HCT116 (cell line): ENCODE results near the gene LRRK1. TPM values are rescaled to one million over a fixed set of nuclear protein-coding genes. Genes with fewer than 3 reads are reported as not detected.

ENCODE experiments used
- ATAC-seq: fragments of 200-7000 bp; cut with Tn5 transposase; 2 replicates; pipeline ENCODE4 v1.9.1; 2020; ENCODE audit warnings: mild to moderate bottlenecking, moderate library complexity
- BruUV-seq: library from RNA; stranded (reverse); fragments of 400-500 nt; replicated peaks from 2 replicates; lab custom pipeline; 2021; lab: Mats Ljungman, UMichigan
- CTCF ChIA-PET: fragments of 300-600 bp; sonication (Branson Sonifier 250); formaldehyde crosslinking; loops from one replicate; lab custom pipeline; 2021; ENCODE audit warnings: antibody characterized with exemption; lab: Charles Lee
- POLR2A ChIA-PET: fragments of 300-600, 350-600 bp; sonication (Branson Sonifier 250); formaldehyde crosslinking; loops from one replicate; lab custom pipeline; 2021; ENCODE audit warnings: antibody characterized with exemption; lab: Charles Lee
- RAD21 ChIA-PET, 2 experiments: fragments of 300-600 bp; sonication (Branson Sonifier 250); formaldehyde crosslinking; loops; one replicate each; lab custom pipeline; 2023; ENCODE audit warnings: low total read pairs in 2 of 2; ENCODE audit not compliant: uncharacterized antibody in 2 of 2, unreplicated experiment in 2 of 2, low non-redundant PET in 1 of 2; lab: Charles Lee
- DNase-seq: peaks from one replicate; pipeline ENCODE4 v3.0.0-alpha.2; 2010; ENCODE audit warnings: low read depth, low spot score
- H2AFZ ChIP-seq: fragments of 200-600 bp; shearing (Covaris generic), sonication (generic); 2 replicates; pipeline ENCODE4 v1.6.1; 2017; ENCODE audit warnings: low read depth, mixed run types, mixed read lengths, antibody characterized with exemption, low read length; ENCODE audit not compliant: poor library complexity, severe bottlenecking
- H3K27ac ChIP-seq: 2 replicates; pipeline ENCODE4 v1.5.1; 2012; ENCODE audit warnings: low read depth, low read length
- H3K27me3 ChIP-seq: fragments of 200-600 bp; sonication (generic); 2 replicates; pipeline ENCODE4 v1.6.1; 2016; ENCODE audit warnings: mixed run types, low read length, mixed read lengths; ENCODE audit not compliant: insufficient read depth
- H3K36me3 ChIP-seq, 2 experiments: fragments of 200-500 bp in 1 of 2; fragments of 200-600 bp in 1 of 2; sonication (Bioruptor generic) in 1 of 2; sonication (generic) in 1 of 2; 2 replicates each; pipeline versions ENCODE4 v1.5.1 to v1.6.1; 2014 to 2016; ENCODE audit warnings: low read length in 2 of 2, inconsistent platforms in 1 of 2, mixed read lengths in 1 of 2, mixed run types in 1 of 2; ENCODE audit not compliant: insufficient read depth in 2 of 2, control insufficient read depth in 1 of 2
- H3K4me1 ChIP-seq, 2 experiments: fragments of 200-600 bp in 1 of 2; sonication (generic) in 1 of 2; 2 replicates each; pipeline versions ENCODE4 v1.5.1 to v1.6.1; 2012 to 2017; ENCODE audit warnings: low read length in 2 of 2, inconsistent platforms in 1 of 2, mild to moderate bottlenecking in 1 of 2, mixed read lengths in 1 of 2, mixed run types in 1 of 2, moderate library complexity in 1 of 2; ENCODE audit not compliant: insufficient read depth in 2 of 2, control insufficient read depth in 1 of 2
- H3K4me2 ChIP-seq: fragments of 200-600 bp; sonication (generic); 2 replicates; pipeline ENCODE4 v1.6.1; 2017; ENCODE audit warnings: mixed run types, low read length, mixed read lengths
- H3K4me3 ChIP-seq, 2 experiments: fragments of 200-600 bp in 1 of 2; sonication (generic) in 1 of 2; replicated peaks in 1 of 2; 2 replicates each; pipeline ENCODE4 v1.5.1; 2011 to 2016; ENCODE audit warnings: low read length in 2 of 2, control low read depth in 1 of 2, low read depth in 1 of 2, mild to moderate bottlenecking in 1 of 2, mixed read lengths in 1 of 2, mixed run types in 1 of 2
- H3K79me2 ChIP-seq: fragments of 200-600 bp; sonication (generic); 2 replicates; pipeline ENCODE4 v1.6.1; 2017; ENCODE audit warnings: mild to moderate bottlenecking, mixed run types, low read length, moderate library complexity, mixed read lengths; ENCODE audit not compliant: insufficient read depth
- H3K9ac ChIP-seq: fragments of 200-600 bp; sonication (generic); 2 replicates; pipeline ENCODE4 v1.6.1; 2016; ENCODE audit warnings: low read length, mixed read lengths
- H3K9me2 ChIP-seq: fragments of 200-600 bp; sonication (generic), shearing (Covaris generic); 2 replicates; pipeline ENCODE4 v1.6.1; 2017; ENCODE audit warnings: mixed run types, mild to moderate bottlenecking, moderate library complexity; ENCODE audit not compliant: insufficient read depth
- H3K9me3 ChIP-seq, 2 experiments: fragments of 200-500 bp in 1 of 2; fragments of 200-600 bp in 1 of 2; sonication (Bioruptor generic) in 1 of 2; sonication (generic) in 1 of 2; 2 replicates each; pipeline ENCODE4 v1.6.1; 2014 to 2017; ENCODE audit warnings: low read length in 2 of 2, mixed read lengths in 2 of 2, inconsistent platforms in 1 of 2, low read depth in 1 of 2, mild to moderate bottlenecking in 1 of 2, mixed run types in 1 of 2, moderate library complexity in 1 of 2; ENCODE audit not compliant: control insufficient read depth in 1 of 2, insufficient read depth in 1 of 2
- H4K20me1 ChIP-seq: fragments of 200-600 bp; sonication (generic), shearing (Covaris generic); 2 replicates; pipeline ENCODE4 v1.6.1; 2017; ENCODE audit warnings: mixed run types, mild to moderate bottlenecking, moderate library complexity; ENCODE audit not compliant: insufficient read depth
- ELF1 ChIP-seq: IDR thresholded peaks from 2 replicates; pipeline ENCODE4 v1.6.1; 2012; ENCODE audit warnings: low read depth, borderline replicate concordance
- EZH2phosphoT487 ChIP-seq: fragments of 200-600 bp; IDR thresholded peaks from 2 replicates; pipeline ENCODE4 v1.6.1; 2018; ENCODE audit warnings: antibody characterized with exemption, borderline replicate concordance
- TCF7L2 ChIP-seq: IDR thresholded peaks from 2 replicates; pipeline ENCODE4 v1.7.0; 2011; ENCODE audit warnings: borderline replicate concordance, inconsistent platforms; ENCODE audit not compliant: insufficient read depth, insufficient read length; ENCODE audit errors: extremely low read depth
- ZFX ChIP-seq: fragments of 450-650 bp; IDR thresholded peaks from 2 replicates; pipeline ENCODE4 v1.6.1; 2017
- intact Hi-C: fragments of 100-400 bp; cut with micrococcal nuclease; formaldehyde crosslinking; loops from 2 replicates; pipeline ENCODE4 v1.10.0; 2022
- total RNA-seq: library from RNA; stranded (reverse); gene quantifications from one replicate; pipeline ENCODE4 v1.2.1, GENCODE V29; 2021; ENCODE audit not compliant: unreplicated experiment

LRRK1 gene
- total RNA-seq, 1 experiment from 2014 or later = 21.6 TPM

DNA sequence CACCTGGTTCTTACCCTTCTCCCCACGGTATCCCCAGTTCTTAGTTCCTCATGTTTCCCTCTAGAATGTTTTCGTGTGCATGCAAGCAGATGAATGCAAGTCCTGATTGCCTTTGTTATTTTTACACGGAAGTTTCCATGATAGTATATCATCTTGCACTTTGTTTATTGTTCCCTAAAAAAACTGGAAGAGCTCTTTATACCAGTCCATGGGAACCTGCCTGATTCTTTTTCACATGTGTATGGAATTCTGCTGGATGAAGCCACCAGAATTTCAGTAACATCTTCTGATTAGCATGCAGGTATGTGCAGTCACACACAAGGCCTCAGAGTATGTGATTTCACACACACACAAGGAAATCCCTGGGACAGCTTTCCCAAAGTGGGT is 16.0 kb upstream of the LRRK1 start:
- DNase-seq (no peak), ATAC-seq (no peak)
- H3K27ac ChIP-seq = no peak overlapping the region
- no peak overlapping the region for H3K4me2 ChIP-seq
- H3K4me3 ChIP-seq = no peak overlapping the region
- intact Hi-C loops = no loop called here
- no peak overlapping the region for H2AFZ ChIP-seq
- no peaks in the 10 kb centered on the region for H3K4me1 ChIP-seq
- POLR2A ChIA-PET = no interaction called here
- no peak overlapping the region for H3K9ac ChIP-seq
- H4K20me1 ChIP-seq = peaks cover 17% of the 10 kb centered on the region; the same call in 1 of the 2 replicates
- CTCF ChIA-PET = interaction anchor here (1.1 kb wide), 1 partner anchor 15 kb away, joined by 3 read pairs; no protein-coding TSS in a partner anchor
- RAD21 ChIA-PET = no interaction called here
- H3K9me2 ChIP-seq = no peaks in the 10 kb centered on the region
- no TSS peak for BruUV-seq
- TF ChIP-seq ELF1 (no peak), TCF7L2 (no peak), ZFX (no peak)
- TF ChIP-seq, all 23 proteins: peak for 0
- Histone ChIP-seq H3K9me3 (no peaks in the 10 kb centered on the region), H3K27me3 (no peaks in the 10 kb centered on the region), H3K79me2 (peaks cover 66% of the 10 kb centered on the region; the same call in 1 of the 2 replicates), H3K36me3 (peaks cover 40 to 98% of the 10 kb centered on the region in 2 experiments)

DNA sequence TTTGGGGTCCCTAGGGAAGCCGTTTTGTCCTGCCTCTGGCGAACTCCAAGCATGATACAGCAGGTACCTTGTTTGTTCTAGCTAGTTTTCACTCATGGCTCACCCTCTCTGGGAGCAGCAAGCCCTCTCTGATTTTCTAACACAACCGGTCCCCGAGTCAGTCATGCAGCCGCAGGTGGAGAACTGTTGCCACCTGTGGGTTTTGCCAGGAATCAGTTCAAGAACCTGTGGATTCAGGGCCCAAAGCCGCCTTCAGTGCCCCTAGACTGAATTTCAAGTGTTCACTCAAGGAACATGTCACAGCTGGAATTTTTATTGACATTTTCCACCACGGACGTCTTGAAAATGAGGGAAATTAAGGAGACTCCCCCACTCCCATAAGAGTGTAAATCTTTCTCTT is 13.3 kb upstream of the LRRK1 start:
- no peak overlapping the region for H3K4me3 ChIP-seq
- ChIA-PET POLR2A (no interaction called here), RAD21 (no interaction called here), CTCF (interaction anchor here (1.2 to 1.4 kb wide), 2 partner anchors 12 to 103 kb away, joined by 3 to 4 read pairs; no protein-coding TSS in a partner anchor)
- H3K79me2 ChIP-seq = peaks cover 58% of the 10 kb centered on the region; the same call in 1 of the 2 replicates
- DNase-seq (no peak), ATAC-seq (no peak)
- no peak overlapping the region for H3K27ac ChIP-seq
- intact Hi-C loops = no loop called here
- no peak overlapping the region for H3K9ac ChIP-seq
- H3K27me3 ChIP-seq = no peaks in the 10 kb centered on the region
- peaks cover 33 to 96% of the 10 kb centered on the region in 2 experiments for H3K36me3 ChIP-seq
- BruUV-seq = no TSS peak
- no peak for TF ChIP-seq EZH2phosphoT487
- no peak overlapping the region for H2AFZ ChIP-seq
- no peaks in the 10 kb centered on the region for H3K4me1 ChIP-seq
- peaks cover 17% of the 10 kb centered on the region; the same call in 1 of the 2 replicates for H4K20me1 ChIP-seq
- no peak overlapping the region for H3K4me2 ChIP-seq
- no peaks in the 10 kb centered on the region for H3K9me3 ChIP-seq
- no peaks in the 10 kb centered on the region for H3K9me2 ChIP-seq
